CD14-positive monocyte (primary cell): ENCODE measurements around the gene PATJ. TPM values are rescaled to one million over a fixed set of nuclear protein-coding genes. Genes with fewer than 3 reads are reported as not detected.

Experiments
- DNase-seq, 3 donors: peaks; one replicate each; pipeline ENCODE4 v3.0.0-alpha.2; 2011 to 2022
- H2AFZ ChIP-seq: 2 replicates; pipeline ENCODE4 v1.6.0; 2012; ENCODE audit warnings: mild to moderate bottlenecking, low read depth, low read length, inconsistent platforms; ENCODE audit not compliant: insufficient read depth, poor library complexity, severe bottlenecking
- H3K27ac ChIP-seq, 2 donors: 1 replicate in 1 of 2; 2 replicates in 1 of 2; pipeline ENCODE4 v1.5.1; 2012 to 2013; ENCODE audit warnings: low read length in 2 of 2, control low read depth in 1 of 2, inconsistent platforms in 1 of 2, low read depth in 1 of 2, mild to moderate bottlenecking in 1 of 2
- H3K27me3 ChIP-seq, 2 donors: one replicate each; pipeline versions ENCODE4 v1.6.0 to v1.6.1; 2011 to 2013; ENCODE audit warnings: low read length in 2 of 2; ENCODE audit not compliant: control insufficient read depth in 2 of 2, insufficient read depth in 2 of 2
- H3K36me3 ChIP-seq, 2 donors: replicated peaks in 1 of 2; 1 replicate in 1 of 2; 2 replicates in 1 of 2; pipeline versions ENCODE4 v1.5.1 to v1.6.1; 2012 to 2013; ENCODE audit warnings: low read length in 2 of 2, control low read depth in 1 of 2, inconsistent platforms in 1 of 2, mild to moderate bottlenecking in 1 of 2; ENCODE audit not compliant: insufficient read depth in 2 of 2, control insufficient read depth in 1 of 2
- H3K4me1 ChIP-seq, 2 donors: 1 replicate in 1 of 2; 2 replicates in 1 of 2; pipeline versions ENCODE4 v1.5.1 to v1.6.1; 2012 to 2013; ENCODE audit warnings: low read length in 2 of 2, control low read depth in 1 of 2, inconsistent platforms in 1 of 2, mild to moderate bottlenecking in 1 of 2, moderate library complexity in 1 of 2; ENCODE audit not compliant: insufficient read depth in 2 of 2, control insufficient read depth in 1 of 2
- H3K4me2 ChIP-seq: replicated peaks from 2 replicates; pipeline ENCODE3; 2012; ENCODE audit warnings: low read length, moderate library complexity, mild to moderate bottlenecking; ENCODE audit not compliant: poor library complexity, severe bottlenecking; ENCODE audit errors: extremely low read depth
- H3K4me3 ChIP-seq, 3 experiments: fragments of 200-600 bp in 1 of 3; sonication (generic) in 1 of 3; replicated peaks in 1 of 3; 1 replicate in 2 of 3; 2 replicates in 1 of 3; pipeline ENCODE4 v1.5.1; 2011 to 2013; ENCODE audit warnings: low read length in 3 of 3, mild to moderate bottlenecking in 3 of 3, control low read depth in 2 of 3, low read depth in 2 of 3, inconsistent platforms in 1 of 3, moderate library complexity in 1 of 3
- H3K79me2 ChIP-seq: 2 replicates; pipeline ENCODE4 v1.6.0; 2012; ENCODE audit warnings: mild to moderate bottlenecking, control low read depth, inconsistent platforms, low read length, moderate library complexity; ENCODE audit not compliant: insufficient read depth
- H3K9ac ChIP-seq: 2 replicates; pipeline ENCODE4 v1.6.0; 2017; ENCODE audit warnings: low read length, mild to moderate bottlenecking; ENCODE audit not compliant: insufficient read depth, poor library complexity, severe bottlenecking
- H3K9me3 ChIP-seq, 2 donors: replicated peaks in 1 of 2; 1 replicate in 1 of 2; 2 replicates in 1 of 2; pipeline versions ENCODE4 v1.5.1 to v1.6.1; 2012 to 2013; ENCODE audit warnings: low read length in 2 of 2, control low read depth in 1 of 2; ENCODE audit not compliant: control insufficient read depth in 1 of 2, insufficient read depth in 1 of 2
- H4K20me1 ChIP-seq: 2 replicates; pipeline ENCODE4 v1.6.0; 2012; ENCODE audit warnings: mild to moderate bottlenecking, low read length, control low read depth, moderate library complexity; ENCODE audit not compliant: insufficient read depth
- H3K27ac Mint-ChIP-seq, 7 donors: one replicate each; pipeline ENCODE4 v1.8.0; 2020; ENCODE audit warnings: mild to moderate bottlenecking in 7 of 7, mixed read lengths in 7 of 7, moderate library complexity in 6 of 7, inconsistent platforms in 2 of 7
- H3K27me3 Mint-ChIP-seq, 3 donors: one replicate each; pipeline ENCODE4 v1.8.0; 2021 to 2022; ENCODE audit warnings: low read depth in 3 of 3, mild to moderate bottlenecking in 3 of 3, mixed read lengths in 3 of 3, moderate library complexity in 3 of 3, inconsistent platforms in 1 of 3
- H3K36me3 Mint-ChIP-seq, 2 donors: one replicate each; pipeline ENCODE4 v1.8.0; 2020; ENCODE audit warnings: mixed read lengths in 2 of 2, inconsistent platforms in 1 of 2, mild to moderate bottlenecking in 1 of 2
- H3K4me1 Mint-ChIP-seq: one replicate; pipeline ENCODE4 v1.8.0; 2020; ENCODE audit warnings: mild to moderate bottlenecking, mixed read lengths
- H3K4me3 Mint-ChIP-seq, 2 donors: one replicate each; pipeline ENCODE4 v1.8.0; 2020; ENCODE audit warnings: mild to moderate bottlenecking in 2 of 2, mixed read lengths in 2 of 2, moderate library complexity in 1 of 2
- H3K9me3 Mint-ChIP-seq, 7 donors: one replicate each; pipeline ENCODE4 v1.8.0; 2020 to 2022; ENCODE audit warnings: mixed read lengths in 7 of 7, mild to moderate bottlenecking in 6 of 7, moderate library complexity in 6 of 7, inconsistent platforms in 2 of 7
- WGBS: methylation state at CpG from one replicate; pipeline ENCODE4 v1.1.5; 2013; ENCODE audit warnings: missing lambda C conversion rate; ENCODE audit not compliant: insufficient coverage; 5-methylcytosine and 5-hydroxymethylcytosine counted together
- intact Hi-C, 2 donors: fragments of 100-400 bp; cut with micrococcal nuclease; formaldehyde crosslinking; loops; one replicate each; pipeline versions ENCODE4 v1.15.0 to v1.15.1; 2023
- polyA plus RNA-seq, 3 donors: library from polyadenylated mRNA; depleted of rRNA in 1 of 3; unstranded in 2 of 3; stranded (reverse) in 1 of 3; fragments of 300-500 nt in 2 of 3; fragments of >200 nt in 1 of 3; fragmentation: Illumina TruSeq in 2 of 3; gene quantifications; 1 replicate in 2 of 3; 2 replicates in 1 of 3; pipeline ENCODE4 v1.2.3, GENCODE V29; 2012 to 2021
- TF ChIP-seq, protein P1 (sequence below): fragments of 200-600 bp; IDR thresholded peaks from one replicate; pipeline ENCODE4 v1.8.0; 2022; ENCODE audit warnings: antibody characterized with exemption, mild to moderate bottlenecking

Gene PATJ
- polyA plus RNA-seq, 3 donors: 0.01 to 0.23 TPM; not detected in 1

DNA sequence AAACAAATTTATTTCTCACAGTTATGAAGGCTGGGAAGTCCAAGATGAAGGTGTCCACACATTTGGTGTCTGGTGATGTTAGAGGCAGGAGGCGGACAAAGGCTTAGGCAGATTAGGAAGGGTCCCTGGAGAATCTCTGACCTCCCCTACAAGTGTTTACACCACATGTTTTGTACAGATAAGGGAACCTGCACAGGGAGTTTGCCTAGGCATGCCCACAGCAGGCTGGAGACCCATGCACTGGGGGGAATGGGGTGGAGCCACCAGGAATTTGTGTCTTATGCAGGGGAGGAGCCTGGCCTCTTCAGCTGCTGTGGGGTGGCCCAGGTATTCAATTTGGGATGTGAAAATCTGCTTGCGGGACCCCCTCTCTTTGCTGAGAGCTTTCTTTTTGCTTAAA is 131.3 kb downstream of the PATJ start:
- Mint-ChIP-seq H3K27ac (no peak overlapping the region), H3K4me1 (no peaks in the 10 kb centered on the region), H3K9me3 (peaks cover 5 to 31% (median 9%) of the 10 kb centered on the region in 7 donors), H3K36me3 (no peaks in the 10 kb centered on the region), H3K27me3 (peaks cover 0 to 2% (median 0%) of the 10 kb centered on the region in 3 donors), H3K4me3 (no peak overlapping the region)
- no peaks in the 10 kb centered on the region for H3K79me2 ChIP-seq
- intact Hi-C loops: no loop called here
- H3K9me3 ChIP-seq: peaks cover 0 to 27% of the 10 kb centered on the region in 2 donors
- H3K27me3 ChIP-seq: no peaks in the 10 kb centered on the region
- H3K4me2 ChIP-seq: no peak overlapping the region
- no peak overlapping the region for H3K27ac ChIP-seq
- TF ChIP-seq, protein P1, sequence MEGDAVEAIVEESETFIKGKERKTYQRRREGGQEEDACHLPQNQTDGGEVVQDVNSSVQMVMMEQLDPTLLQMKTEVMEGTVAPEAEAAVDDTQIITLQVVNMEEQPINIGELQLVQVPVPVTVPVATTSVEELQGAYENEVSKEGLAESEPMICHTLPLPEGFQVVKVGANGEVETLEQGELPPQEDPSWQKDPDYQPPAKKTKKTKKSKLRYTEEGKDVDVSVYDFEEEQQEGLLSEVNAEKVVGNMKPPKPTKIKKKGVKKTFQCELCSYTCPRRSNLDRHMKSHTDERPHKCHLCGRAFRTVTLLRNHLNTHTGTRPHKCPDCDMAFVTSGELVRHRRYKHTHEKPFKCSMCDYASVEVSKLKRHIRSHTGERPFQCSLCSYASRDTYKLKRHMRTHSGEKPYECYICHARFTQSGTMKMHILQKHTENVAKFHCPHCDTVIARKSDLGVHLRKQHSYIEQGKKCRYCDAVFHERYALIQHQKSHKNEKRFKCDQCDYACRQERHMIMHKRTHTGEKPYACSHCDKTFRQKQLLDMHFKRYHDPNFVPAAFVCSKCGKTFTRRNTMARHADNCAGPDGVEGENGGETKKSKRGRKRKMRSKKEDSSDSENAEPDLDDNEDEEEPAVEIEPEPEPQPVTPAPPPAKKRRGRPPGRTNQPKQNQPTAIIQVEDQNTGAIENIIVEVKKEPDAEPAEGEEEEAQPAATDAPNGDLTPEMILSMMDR: no peak
- no CpG with 5 or more reads among the region's 2 CpGs for WGBS
- H3K4me1 ChIP-seq: no peaks in the 10 kb centered on the region
- no peak overlapping the region for H3K9ac ChIP-seq
- DNase-seq: no peak
- H4K20me1 ChIP-seq: no peaks in the 10 kb centered on the region
- no peaks in the 10 kb centered on the region for H3K36me3 ChIP-seq
- no peak overlapping the region for H2AFZ ChIP-seq
- no peak overlapping the region for H3K4me3 ChIP-seq

DNA sequence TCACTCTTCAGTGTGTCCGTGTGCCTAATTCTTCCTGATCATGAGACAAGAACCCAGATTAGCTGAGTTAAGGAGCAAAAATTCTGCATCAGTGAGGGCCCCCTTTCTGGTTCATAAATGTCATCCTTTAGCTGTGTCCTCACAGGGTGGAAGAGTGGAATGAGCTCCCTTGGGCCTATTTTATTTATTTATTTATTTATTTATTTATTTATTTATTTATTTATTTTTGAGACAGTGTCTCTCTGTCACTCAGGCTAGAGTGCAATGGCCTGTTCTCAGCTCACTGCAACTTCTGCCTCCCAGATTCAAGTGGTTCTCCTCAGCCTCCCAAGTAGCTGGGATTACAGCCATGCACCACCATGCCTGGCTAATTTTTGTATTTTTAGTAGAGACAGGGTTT is 131.7 kb downstream of the PATJ start:
- peaks cover 0 to 27% of the 10 kb centered on the region in 2 donors for H3K9me3 ChIP-seq
- Mint-ChIP-seq H3K36me3 (no peaks in the 10 kb centered on the region), H3K9me3 (peaks cover 5 to 30% (median 9%) of the 10 kb centered on the region in 7 donors), H3K4me3 (no peak overlapping the region), H3K27me3 (peaks cover 0 to 2% (median 0%) of the 10 kb centered on the region in 3 donors), H3K4me1 (no peaks in the 10 kb centered on the region), H3K27ac (no peak overlapping the region)
- no peaks in the 10 kb centered on the region for H4K20me1 ChIP-seq
- H3K4me1 ChIP-seq: no peaks in the 10 kb centered on the region
- no peak overlapping the region for H3K9ac ChIP-seq
- H3K79me2 ChIP-seq: no peaks in the 10 kb centered on the region
- no peak overlapping the region for H3K4me2 ChIP-seq
- H3K4me3 ChIP-seq: no peak overlapping the region
- no CpG with 5 or more reads among the region's 1 CpG for WGBS
- intact Hi-C loops: no loop called here
- no peak overlapping the region for H3K27ac ChIP-seq
- TF ChIP-seq, protein P1: no peak
- DNase-seq: no peak
- H2AFZ ChIP-seq: no peak overlapping the region
- no peaks in the 10 kb centered on the region for H3K36me3 ChIP-seq
- no peaks in the 10 kb centered on the region for H3K27me3 ChIP-seq
